ENCODE measurements around the gene YIPF6.

GRCh38 chrX:68536429-68536828 is 37.6 kb downstream of the YIPF6 start:
- no peak for TF ChIP-seq CTCF (IDR thresholded peaks at IDR 0.05)
- TF ChIP-seq POLR2A (IDR thresholded peaks at IDR 0.05), result no peak
